ENCODE measurements around the gene NAGK. TPM values are rescaled to one million over a fixed set of nuclear protein-coding genes. Genes with fewer than 3 reads are reported as not detected.
"Not testable (repeated sequence)": the region's sequence is repeated elsewhere in the genome, so short reads cannot be mapped to it uniquely, and the experiment has no call there.

The NAGK gene
- total and polyA plus RNA-seq, 2 donors (not counting 1 experiment from before 2014, with no cell fraction given) = 50.4 to 136 TPM

DNA sequence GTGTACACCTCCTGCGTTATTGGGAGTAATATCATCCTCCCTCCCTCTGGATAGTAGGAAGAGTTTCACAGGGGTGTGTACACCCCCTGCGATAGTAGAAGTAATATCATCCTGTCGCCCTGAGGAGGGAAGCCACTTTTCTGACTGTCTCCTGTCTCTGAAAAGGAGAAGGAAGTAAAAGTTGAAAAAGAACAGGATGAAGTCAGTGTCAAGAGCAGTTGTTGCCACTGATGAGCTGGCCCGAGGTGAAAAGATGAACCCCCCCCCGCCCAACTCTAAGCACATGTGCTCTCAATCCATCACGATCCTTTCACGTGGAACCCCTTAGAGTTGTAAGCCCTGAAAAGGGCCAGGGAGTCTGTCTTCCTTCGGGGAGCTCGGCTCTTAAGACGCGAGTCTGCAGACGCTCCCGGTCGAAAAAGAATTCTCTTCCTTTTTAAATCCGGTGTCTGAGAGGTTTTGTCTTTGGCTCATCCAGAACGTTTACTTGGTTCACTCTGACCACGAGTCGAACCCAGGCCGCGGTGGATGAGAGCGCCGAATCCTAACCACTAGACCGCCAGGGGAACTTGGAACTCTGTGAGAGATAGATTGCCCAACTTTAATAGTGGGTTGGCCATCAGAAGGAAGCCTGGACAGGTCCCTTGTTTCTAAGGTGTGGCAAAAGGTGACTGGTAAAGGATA is 22.4 kb upstream of the NAGK start:
- no peak overlapping the region for H3K4me2 ChIP-seq (ENCODE audit: extremely low read depth, insufficient read depth, low read length)

GRCh38 chr2:71048096-71048495 is 20.4 kb upstream of the NAGK start:
- no peaks in the 10 kb centered on the region for H3K36me3 ChIP-seq (ENCODE audit: control insufficient read depth, insufficient read depth, low read length)
- no peaks in the 10 kb centered on the region for H3K4me1 ChIP-seq (ENCODE audit: control insufficient read depth, extremely low read depth, insufficient read depth, low read length)
- H2AFZ ChIP-seq (ENCODE audit: low read length) = no peak overlapping the region
- DNase-seq (ENCODE audit: low read depth in 2 of 2) = no peak
- no peaks in the 10 kb centered on the region for H3K79me2 ChIP-seq (ENCODE audit: control insufficient read depth, insufficient read depth, low read length)
- no peak overlapping the region for H3K4me2 ChIP-seq (ENCODE audit: extremely low read depth, insufficient read depth, low read length)
- no peak overlapping the region for H3K27ac ChIP-seq (ENCODE audit: insufficient read depth, low read length)
- H3K9me3 ChIP-seq (ENCODE audit: control insufficient read depth, insufficient read depth, low read depth, low read length) = no peaks in the 10 kb centered on the region
- H4K20me1 ChIP-seq (ENCODE audit: control insufficient read depth, extremely low read depth, insufficient read depth, low read length) = no peaks in the 10 kb centered on the region
- no peak overlapping the region for H3K9ac ChIP-seq (ENCODE audit: insufficient read depth, low read length)
- no peaks in the 10 kb centered on the region for H3K27me3 ChIP-seq (ENCODE audit: control insufficient read depth, insufficient read depth, low read length)
- no peak for TF ChIP-seq EZH2 (IDR thresholded peaks at IDR 0.05; ENCODE audit: low read length, missing control alignments)
- no peak for TF ChIP-seq CTCF (conservative IDR thresholded peaks at IDR 0.05 in 1 of 2, IDR thresholded peaks at IDR 0.05 in 1 of 2; ENCODE audit: low read depth in 1 of 2, low read length in 2 of 2)
- H3K4me3 ChIP-seq (replicated peaks in 1 of 4; ENCODE audit: control extremely low read depth in 1 of 4, insufficient read depth in 1 of 4, low read depth in 3 of 4, low read length in 4 of 4) = no peak overlapping the region

More for the DNA sequence above, 22.4 kb upstream of the NAGK start:
- Histone ChIP-seq H3K27ac (ENCODE audit: insufficient read depth, low read length) (no peak overlapping the region), H3K79me2 (ENCODE audit: control insufficient read depth, insufficient read depth, low read length) (no peaks in the 10 kb centered on the region), H3K27me3 (ENCODE audit: control insufficient read depth, insufficient read depth, low read length) (no peaks in the 10 kb centered on the region), H3K9me3 (ENCODE audit: control insufficient read depth, insufficient read depth, low read depth, low read length) (no peaks in the 10 kb centered on the region), H3K36me3 (ENCODE audit: control insufficient read depth, insufficient read depth, low read length) (no peaks in the 10 kb centered on the region), H3K4me3 (replicated peaks in 1 of 4; ENCODE audit: control extremely low read depth in 1 of 4, insufficient read depth in 1 of 4, low read depth in 3 of 4, low read length in 4 of 4) (no peak overlapping the region), H3K9ac (ENCODE audit: insufficient read depth, low read length) (no peak overlapping the region), H2AFZ (ENCODE audit: low read length) (no peak overlapping the region), H3K4me1 (ENCODE audit: control insufficient read depth, extremely low read depth, insufficient read depth, low read length) (no peaks in the 10 kb centered on the region), H4K20me1 (ENCODE audit: control insufficient read depth, extremely low read depth, insufficient read depth, low read length) (no peaks in the 10 kb centered on the region)
- DNase-seq (ENCODE audit: low read depth in 2 of 2) = no peak
- no peak for TF ChIP-seq CTCF (conservative IDR thresholded peaks at IDR 0.05 in 1 of 2, IDR thresholded peaks at IDR 0.05 in 1 of 2; ENCODE audit: low read depth in 1 of 2, low read length in 2 of 2)
- no peak for TF ChIP-seq EZH2 (IDR thresholded peaks at IDR 0.05; ENCODE audit: low read length, missing control alignments)

DNA sequence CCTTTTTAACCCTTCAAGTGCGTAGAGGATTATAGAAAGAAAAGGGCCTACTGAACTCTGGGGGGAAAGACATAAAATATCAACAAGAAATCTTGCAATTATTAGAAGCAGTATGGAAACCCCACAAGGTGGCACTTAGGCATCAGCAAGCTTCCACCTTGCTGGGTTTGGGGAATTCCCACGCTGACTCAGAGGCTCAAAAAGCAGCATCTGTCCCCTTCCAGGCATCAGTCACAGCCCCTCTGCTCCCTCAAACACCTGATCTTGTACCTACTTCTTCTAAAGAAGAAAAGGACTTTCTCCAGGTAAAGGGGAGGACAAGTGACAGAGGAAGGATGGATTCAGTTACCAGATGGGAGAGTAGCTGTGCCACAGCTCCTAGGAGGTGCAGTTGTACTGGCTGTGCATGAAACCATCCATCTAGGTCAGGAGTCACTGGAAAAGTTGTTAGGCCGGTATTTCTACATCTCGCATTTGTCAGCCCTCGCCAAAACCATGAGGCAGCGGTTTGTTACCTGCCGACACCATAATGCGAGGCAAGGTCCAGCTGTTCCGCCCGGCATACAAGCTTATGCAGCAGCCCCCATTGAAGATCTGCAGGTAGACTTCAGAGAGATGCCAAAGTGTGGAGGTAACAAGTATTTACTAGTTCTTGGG is 18.6 kb upstream of the NAGK start:
- not testable (repeated sequence) for H2AFZ ChIP-seq (ENCODE audit: low read length); H3K27me3 ChIP-seq (ENCODE audit: control insufficient read depth, insufficient read depth, low read length); H3K9me3 ChIP-seq (ENCODE audit: control insufficient read depth, insufficient read depth, low read depth, low read length); H3K36me3 ChIP-seq (ENCODE audit: control insufficient read depth, insufficient read depth, low read length); H3K9ac ChIP-seq (ENCODE audit: insufficient read depth, low read length); H3K4me1 ChIP-seq (ENCODE audit: control insufficient read depth, extremely low read depth, insufficient read depth, low read length); H3K27ac ChIP-seq (ENCODE audit: insufficient read depth, low read length); H3K4me3 ChIP-seq (replicated peaks in 1 of 4; ENCODE audit: control extremely low read depth in 1 of 4, insufficient read depth in 1 of 4, low read depth in 3 of 4, low read length in 4 of 4); H3K79me2 ChIP-seq (ENCODE audit: control insufficient read depth, insufficient read depth, low read length); H3K4me2 ChIP-seq (ENCODE audit: extremely low read depth, insufficient read depth, low read length); H4K20me1 ChIP-seq (ENCODE audit: control insufficient read depth, extremely low read depth, insufficient read depth, low read length); DNase-seq (ENCODE audit: low read depth in 2 of 2)

- H4K20me1 ChIP-seq (ENCODE audit: control insufficient read depth, extremely low read depth, insufficient read depth, low read length); H3K27ac ChIP-seq (ENCODE audit: insufficient read depth, low read length); H3K9ac ChIP-seq (ENCODE audit: insufficient read depth, low read length); H2AFZ ChIP-seq (ENCODE audit: low read length); DNase-seq (ENCODE audit: low read depth in 2 of 2); H3K9me3 ChIP-seq (ENCODE audit: control insufficient read depth, insufficient read depth, low read depth, low read length); H3K79me2 ChIP-seq (ENCODE audit: control insufficient read depth, insufficient read depth, low read length); H3K27me3 ChIP-seq (ENCODE audit: control insufficient read depth, insufficient read depth, low read length); H3K36me3 ChIP-seq (ENCODE audit: control insufficient read depth, insufficient read depth, low read length); H3K4me2 ChIP-seq (ENCODE audit: extremely low read depth, insufficient read depth, low read length); H3K4me1 ChIP-seq (ENCODE audit: control insufficient read depth, extremely low read depth, insufficient read depth, low read length); H3K4me3 ChIP-seq (replicated peaks in 1 of 4; ENCODE audit: control extremely low read depth in 1 of 4, insufficient read depth in 1 of 4, low read depth in 3 of 4, low read length in 4 of 4): not testable (repeated sequence)
Observed at GRCh38 chr2:71055206-71055740, 13.2 kb upstream of the NAGK start.

Data from fibroblast of lung (primary cell).